ENCODE data around the gene CAMSAP1. TPM values are rescaled to one million over a fixed set of nuclear protein-coding genes. Genes with fewer than 3 reads are reported as not detected.

CAMSAP1 gene
- total and polyA plus RNA-seq, 10 of the 15 experiments (the other 5 are each of a cell fraction or from before 2014, with no cell fraction given): 1.4 to 24.7 (median 8.0) TPM

- CTCF ChIA-PET: no interaction called here
- Histone ChIP-seq H3K36me3 (ENCODE audit: control insufficient read depth in 2 of 2, insufficient read depth in 2 of 2, low read length in 1 of 2) (peaks cover 4 to 8% of the 10 kb centered on the region in 2 experiments; a peak in 3 of 4 replicates), H4K20me1 (ENCODE audit: control insufficient read depth, insufficient read depth) (no peaks in the 10 kb centered on the region), H3K9me3 (replicated peaks; ENCODE audit: control insufficient read depth, insufficient read depth, low read length) (no peaks in the 10 kb centered on the region), H3K4me2 (ENCODE audit: control insufficient read depth, insufficient read depth) (no peak overlapping the region), H3K27ac (ENCODE audit: control insufficient read depth, insufficient read depth) (no peak overlapping the region), H2AFZ (ENCODE audit: control insufficient read depth, low read depth, low read length) (no peak overlapping the region), H3K4me3 (no peak overlapping the region), H3K9ac (ENCODE audit: control insufficient read depth, insufficient read depth, low read length) (no peak overlapping the region), H3K27me3 (replicated peaks in 1 of 2; ENCODE audit: control insufficient read depth in 2 of 2, insufficient read depth in 2 of 2, low read length in 1 of 2) (no peaks in the 10 kb centered on the region), H3K4me1 (ENCODE audit: control insufficient read depth, insufficient read depth, low read length) (peaks cover 18% of the 10 kb centered on the region), H3K79me2 (ENCODE audit: control insufficient read depth, insufficient read depth, low read length) (no peaks in the 10 kb centered on the region)
- RAD21 ChIA-PET (ENCODE audit: unreplicated experiment): no interaction called here
- in situ Hi-C loops (cut with MboI) (no loop called here), intact Hi-C loops (cut with micrococcal nuclease; ENCODE audit: unreplicated experiment) (no loop called here)
- no peak for ATAC-seq
- no peak for DNase-seq (ENCODE audit: low read depth, low spot score)
- no TSS peak for BruUV-seq (replicated peaks)
- no peak for FAIRE-seq
- POLR2A ChIA-PET: no interaction called here
- SMC1A ChIA-PET (ENCODE audit: uncharacterized antibody, unreplicated experiment): no interaction called here
- WGBS (ENCODE audit: insufficient coverage, insufficient replicate concordance, low lambda C conversion rate, missing lambda C conversion rate): 97% methylated on average over 33 of the region's 33 CpGs
- TF ChIP-seq TCF3 (IDR thresholded peaks at IDR 0.05; ENCODE audit: borderline replicate concordance, insufficient read depth, low read depth, low read length) (no peak), CEBPZ (IDR thresholded peaks at IDR 0.05; ENCODE audit: low read depth, low read length) (no peak), USF1 (IDR thresholded peaks at IDR 0.05; ENCODE audit: borderline replicate concordance, extremely low read length, insufficient read depth, low read depth, low read length) (no peak), ZNF274 (IDR thresholded peaks at IDR 0.05; ENCODE audit: insufficient read depth, insufficient read length) (no peak), ZNF592 (IDR thresholded peaks at IDR 0.05) (no peak), TARDBP (IDR thresholded peaks at IDR 0.05; ENCODE audit: borderline replicate concordance) (no peak), PRDM15 (CRISPR knock-in tag; IDR thresholded peaks at IDR 0.05) (no peak), TCF7 (IDR thresholded peaks at IDR 0.05; ENCODE audit: borderline replicate concordance) (no peak)
Observed at GRCh38 chr9:135930446-135931345, 23.4 kb upstream of the CAMSAP1 start.
